Mesothelial cell of epicardium (in vitro differentiated cells): Measurements from ENCODE around the gene RAI1. TPM values are rescaled to one million over a fixed set of nuclear protein-coding genes. Genes with fewer than 3 reads are reported as not detected.

Experiments used
- DNase-seq, 2 experiments: peaks; one replicate each; pipeline ENCODE4 v3.0.0; 2021; ENCODE audit warnings: low spot score in 2 of 2; ENCODE audit not compliant: unreplicated experiment in 2 of 2
- H3K27ac Mint-ChIP-seq: 2 replicates; pipeline ENCODE4 v1.8.0; 2021; ENCODE audit warnings: mixed read lengths
- H3K27me3 Mint-ChIP-seq: 2 replicates; pipeline ENCODE4 v1.8.0; 2021; ENCODE audit warnings: low read depth, mixed read lengths
- H3K36me3 Mint-ChIP-seq: 2 replicates; pipeline ENCODE4 v1.8.0; 2021; ENCODE audit warnings: mixed read lengths
- H3K4me1 Mint-ChIP-seq: 2 replicates; pipeline ENCODE4 v1.8.0; 2021; ENCODE audit warnings: mixed read lengths
- H3K4me3 Mint-ChIP-seq: 2 replicates; pipeline ENCODE4 v1.8.0; 2021; ENCODE audit warnings: mild to moderate bottlenecking, moderate library complexity, mixed read lengths
- H3K9me3 Mint-ChIP-seq: 2 replicates; pipeline ENCODE4 v1.8.0; 2021; ENCODE audit warnings: mixed read lengths
- CTCF ChIP-seq: fragments of 200-600 bp; sonication (generic); IDR thresholded peaks from one replicate; pipeline ENCODE4 v1.5.0; 2021; ENCODE audit warnings: antibody characterized with exemption; ENCODE audit not compliant: unreplicated experiment
- total RNA-seq: library from RNA; stranded (reverse); gene quantifications from 3 replicates; pipeline ENCODE4 v1.2.1, GENCODE V29; 2021

The RAI1 gene
- total RNA-seq, 1 donor from 2014 or later = 137 TPM

GRCh38 chr17:17761894-17762743, 80.9 kb downstream of the RAI1 start:
- no peak for DNase-seq
- peak overlapping the region; percentile 68 for H3K27ac Mint-ChIP-seq
- peaks cover 9% of the 10 kb centered on the region for H3K36me3 Mint-ChIP-seq
- H3K4me3 Mint-ChIP-seq = no peak overlapping the region
- H3K27me3 Mint-ChIP-seq = no peaks in the 10 kb centered on the region
- no peaks in the 10 kb centered on the region for H3K9me3 Mint-ChIP-seq
- H3K4me1 Mint-ChIP-seq = peaks cover 50% of the 10 kb centered on the region
- no peak for TF ChIP-seq CTCF

GRCh38 chr17:17762744-17763105, 81.5 kb downstream of the RAI1 start:
- no peak for TF ChIP-seq CTCF
- DNase-seq = no peak

DNA sequence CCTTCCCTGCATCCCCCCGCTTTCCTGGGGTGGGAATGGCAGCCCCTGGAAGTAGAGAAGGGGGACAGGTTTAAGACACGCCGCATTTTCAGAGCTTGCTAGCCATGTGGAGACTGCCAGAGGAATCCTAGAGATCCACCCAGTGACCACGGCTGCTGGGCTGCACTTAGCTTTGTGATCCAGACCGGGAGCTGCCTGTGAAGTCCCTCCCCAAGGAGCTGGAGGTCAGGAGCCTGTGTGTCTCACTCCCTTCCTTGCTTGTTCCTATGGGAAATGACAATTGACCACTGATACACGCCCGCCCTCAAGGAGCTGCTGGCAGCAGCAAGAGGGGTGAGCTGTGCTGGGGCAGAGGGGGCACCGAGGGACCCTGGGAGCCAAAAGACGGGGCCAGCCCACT, 81.9 kb downstream of the RAI1 start:
- no peaks in the 10 kb centered on the region for H3K27me3 Mint-ChIP-seq
- no peak for TF ChIP-seq CTCF

More at GRCh38 chr17:17762744-17763105, 81.5 kb downstream of the RAI1 start:
- no peaks in the 10 kb centered on the region for H3K27me3 Mint-ChIP-seq
- no peaks in the 10 kb centered on the region for H3K9me3 Mint-ChIP-seq
- H3K4me1 Mint-ChIP-seq = peaks cover 51% of the 10 kb centered on the region
- no peak overlapping the region for H3K4me3 Mint-ChIP-seq
- peaks cover 9% of the 10 kb centered on the region for H3K36me3 Mint-ChIP-seq
- peak overlapping the region; percentile 75 for H3K27ac Mint-ChIP-seq

DNA sequence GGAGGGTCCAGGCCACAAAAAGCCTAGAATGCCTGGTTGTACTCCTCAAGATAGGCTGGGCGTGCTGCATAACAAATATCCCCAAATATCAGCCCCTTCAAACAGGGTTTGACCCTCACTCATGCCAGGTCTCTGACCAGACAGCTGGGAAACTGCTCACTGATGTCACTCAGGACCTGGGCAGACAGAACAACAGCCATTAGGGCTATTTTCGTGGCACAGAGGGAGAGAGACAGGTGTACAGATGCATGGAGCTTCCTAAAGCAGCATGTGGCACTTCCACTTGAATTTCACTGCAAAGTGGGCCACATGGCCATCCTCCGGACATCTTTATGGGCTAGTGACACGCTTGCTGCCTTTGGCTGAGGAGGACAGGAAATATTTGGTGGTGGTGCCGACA, 82.5 kb downstream of the RAI1 start:
- H3K27me3 Mint-ChIP-seq = no peaks in the 10 kb centered on the region
- peaks cover 9% of the 10 kb centered on the region for H3K36me3 Mint-ChIP-seq
- no peaks in the 10 kb centered on the region for H3K9me3 Mint-ChIP-seq
- no peak for DNase-seq
- peaks cover 53% of the 10 kb centered on the region for H3K4me1 Mint-ChIP-seq
- no peak overlapping the region for H3K27ac Mint-ChIP-seq
- no peak for TF ChIP-seq CTCF
- H3K4me3 Mint-ChIP-seq = no peak overlapping the region

More for the DNA sequence above, 81.9 kb downstream of the RAI1 start:
- peaks cover 9% of the 10 kb centered on the region for H3K36me3 Mint-ChIP-seq
- H3K27ac Mint-ChIP-seq = peak overlapping the region; percentile 75
- H3K4me1 Mint-ChIP-seq = peaks cover 52% of the 10 kb centered on the region
- no peak for DNase-seq
- no peaks in the 10 kb centered on the region for H3K9me3 Mint-ChIP-seq
- no peak overlapping the region for H3K4me3 Mint-ChIP-seq

DNA sequence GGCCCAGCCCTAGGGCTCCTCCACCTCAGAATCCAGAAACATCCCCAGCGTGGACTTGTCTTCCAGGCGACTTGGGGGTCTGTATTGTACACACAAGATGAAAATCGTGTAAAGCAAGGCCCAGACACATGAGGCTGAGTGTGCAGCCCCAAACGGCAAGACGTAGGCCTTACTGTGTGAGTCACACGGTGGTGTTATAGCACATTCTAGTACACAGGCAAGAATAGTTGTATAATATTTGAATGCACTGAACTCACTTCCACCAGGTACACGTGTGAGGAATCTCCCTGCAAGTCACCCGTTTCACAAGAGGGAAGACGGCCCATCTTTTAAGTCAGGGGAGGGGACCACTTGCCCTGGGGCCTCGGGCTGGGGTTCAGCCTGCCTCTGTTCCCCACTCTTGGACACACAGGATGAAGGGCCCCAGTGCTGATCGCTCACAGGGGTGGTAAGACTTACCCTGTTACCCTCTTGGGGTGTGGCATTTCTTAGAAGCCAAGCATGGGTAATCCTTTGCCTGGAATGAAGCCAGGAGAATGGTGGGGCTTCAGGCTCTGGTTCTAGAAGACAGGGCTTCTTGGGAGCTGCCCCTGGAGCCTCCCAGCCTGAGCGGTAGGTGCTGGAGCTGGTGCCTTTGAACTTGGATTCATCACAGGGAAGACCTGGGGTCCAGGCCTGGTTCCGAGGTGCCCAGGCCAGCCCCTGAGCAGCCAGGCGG, 84.3 kb downstream of the RAI1 start:
- no peak for TF ChIP-seq CTCF
- Mint-ChIP-seq H3K4me3 (no peak overlapping the region), H3K9me3 (no peaks in the 10 kb centered on the region), H3K36me3 (peaks cover 3% of the 10 kb centered on the region), H3K27me3 (no peaks in the 10 kb centered on the region), H3K4me1 (peaks cover 65% of the 10 kb centered on the region), H3K27ac (peak overlapping the region; percentile 88)
- no peak for DNase-seq
